ENCODE measurements around the gene ZNF248. TPM values are rescaled to one million over a fixed set of nuclear protein-coding genes. Genes with fewer than 3 reads are reported as not detected.

ZNF248 gene
- total RNA-seq, 2 donors from 2014 or later = 4.2 to 5.5 TPM

DNA sequence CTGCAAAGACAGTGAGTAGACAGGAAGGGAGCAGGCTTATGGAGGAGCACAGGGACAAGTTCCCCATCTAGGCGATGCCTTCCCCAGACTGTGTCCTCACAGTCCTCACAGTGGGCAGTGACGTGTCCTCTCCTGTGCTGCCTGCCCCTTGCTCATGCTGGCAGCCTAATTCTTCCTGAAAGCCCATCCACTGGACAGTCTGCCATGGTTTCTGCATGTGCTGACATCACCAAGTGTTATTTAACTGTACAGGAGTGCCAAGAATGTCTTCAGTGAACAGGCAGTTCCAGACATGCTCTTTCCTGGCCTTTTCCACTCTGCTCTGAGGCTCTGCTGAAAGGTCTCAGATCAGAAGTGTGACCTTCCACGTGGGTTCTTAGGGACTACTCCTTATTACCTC, 54.1 kb downstream of the ZNF248 start:
- H3K9me3 ChIP-seq (ENCODE audit: control insufficient read depth, low read length, poor library complexity, severe bottlenecking) = no peaks in the 10 kb centered on the region
- Mint-ChIP-seq H3K36me3 (ENCODE audit: low read depth) (no peaks in the 10 kb centered on the region), H3K27ac (no peak overlapping the region), H3K4me1 (no peaks in the 10 kb centered on the region), H3K4me3 (no peak overlapping the region), H3K27me3 (no peaks in the 10 kb centered on the region)
- ATAC-seq (no peak), DNase-seq (no peak)

DNA sequence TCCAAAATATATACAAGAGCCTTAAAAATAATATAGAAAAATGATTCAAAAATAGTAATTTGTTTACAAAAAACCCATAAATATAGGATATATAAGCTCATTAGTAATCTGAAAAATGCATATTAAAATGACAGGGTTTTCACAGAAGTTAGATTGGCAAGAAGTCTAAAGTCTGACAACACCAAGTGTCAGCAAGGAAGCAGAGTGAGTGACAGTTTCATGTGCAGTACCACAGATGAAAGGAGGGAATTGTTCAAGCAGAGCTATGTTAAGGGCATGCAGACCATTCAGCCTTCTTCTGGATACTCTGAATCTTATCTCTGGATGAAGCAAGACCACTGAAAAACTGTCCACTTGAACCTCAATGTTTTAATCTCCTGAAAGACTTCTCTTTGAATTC, 55.9 kb downstream of the ZNF248 start:
- no peak for ATAC-seq
- Mint-ChIP-seq H3K27ac (no peak overlapping the region), H3K27me3 (no peaks in the 10 kb centered on the region), H3K36me3 (ENCODE audit: low read depth) (no peaks in the 10 kb centered on the region), H3K4me3 (no peak overlapping the region), H3K4me1 (no peaks in the 10 kb centered on the region)
- no peaks in the 10 kb centered on the region for H3K9me3 ChIP-seq (ENCODE audit: control insufficient read depth, low read length, poor library complexity, severe bottlenecking)
- DNase-seq = no peak

DNA sequence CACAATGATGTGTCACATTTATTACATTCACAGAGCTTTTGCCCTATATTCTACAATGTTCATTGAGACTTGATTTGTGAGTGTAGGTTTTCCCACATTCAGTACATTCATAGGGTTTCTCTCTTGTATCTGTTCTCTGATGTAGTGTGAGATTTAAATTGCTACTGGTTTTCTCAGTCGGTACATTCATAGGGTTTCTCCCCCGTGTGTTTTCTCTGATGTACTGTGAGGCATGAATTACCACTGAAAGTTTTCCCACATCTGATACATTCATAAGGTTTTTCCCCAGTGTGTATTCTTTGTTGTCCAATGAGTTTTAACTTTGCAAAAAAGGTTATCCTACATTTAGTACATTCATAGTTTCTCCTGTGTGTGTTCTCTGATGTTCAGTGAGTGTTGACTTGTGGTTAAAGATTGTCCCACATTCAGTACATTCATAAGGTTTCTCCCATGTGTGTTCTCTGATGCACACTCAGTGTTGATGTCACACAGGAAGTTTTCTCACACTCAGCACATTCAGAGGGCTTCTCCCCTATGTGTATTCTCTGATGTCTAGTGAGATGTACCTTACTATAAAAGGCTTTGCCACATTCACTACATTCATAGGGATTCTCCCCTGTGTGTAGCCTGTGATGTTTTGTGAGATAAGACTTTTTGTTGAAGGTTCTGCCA, 63.0 kb downstream of the ZNF248 start:
- H3K27ac Mint-ChIP-seq = no peak overlapping the region

DNA sequence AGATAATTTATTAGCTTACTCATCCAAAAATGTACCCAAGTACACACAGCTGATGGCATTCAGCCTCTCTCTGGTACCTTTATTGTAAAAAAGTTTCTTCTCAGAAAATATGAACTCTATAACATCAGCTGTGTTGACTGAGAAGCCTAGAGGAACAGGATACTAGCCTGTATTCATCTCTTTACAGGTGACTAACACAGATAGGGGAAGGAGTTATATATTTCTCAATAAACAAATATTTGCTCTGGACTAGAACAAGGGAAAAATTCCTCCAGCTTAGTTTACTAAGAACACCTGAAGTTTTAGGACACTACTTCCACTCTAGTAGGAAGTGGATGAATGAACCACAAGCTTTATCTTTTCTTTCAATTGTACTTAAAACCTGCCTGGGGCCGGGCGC, 67.8 kb downstream of the ZNF248 start:
- Mint-ChIP-seq H3K27ac (no peak overlapping the region), H3K27me3 (no peaks in the 10 kb centered on the region), H3K36me3 (ENCODE audit: low read depth) (no peaks in the 10 kb centered on the region), H3K4me1 (no peaks in the 10 kb centered on the region), H3K4me3 (no peak overlapping the region)
- DNase-seq (no peak), ATAC-seq (no peak)
- H3K9me3 ChIP-seq (ENCODE audit: control insufficient read depth, low read length, poor library complexity, severe bottlenecking) = no peaks in the 10 kb centered on the region

More for the DNA sequence above, 63.0 kb downstream of the ZNF248 start:
- no peaks in the 10 kb centered on the region for H3K4me1 Mint-ChIP-seq
- H3K4me3 Mint-ChIP-seq = no peak overlapping the region
- DNase-seq = no peak
- no peaks in the 10 kb centered on the region for H3K27me3 Mint-ChIP-seq
- no peak for ATAC-seq
- H3K9me3 ChIP-seq (ENCODE audit: control insufficient read depth, low read length, poor library complexity, severe bottlenecking) = no peaks in the 10 kb centered on the region
- no peaks in the 10 kb centered on the region for H3K36me3 Mint-ChIP-seq (ENCODE audit: low read depth)

DNA sequence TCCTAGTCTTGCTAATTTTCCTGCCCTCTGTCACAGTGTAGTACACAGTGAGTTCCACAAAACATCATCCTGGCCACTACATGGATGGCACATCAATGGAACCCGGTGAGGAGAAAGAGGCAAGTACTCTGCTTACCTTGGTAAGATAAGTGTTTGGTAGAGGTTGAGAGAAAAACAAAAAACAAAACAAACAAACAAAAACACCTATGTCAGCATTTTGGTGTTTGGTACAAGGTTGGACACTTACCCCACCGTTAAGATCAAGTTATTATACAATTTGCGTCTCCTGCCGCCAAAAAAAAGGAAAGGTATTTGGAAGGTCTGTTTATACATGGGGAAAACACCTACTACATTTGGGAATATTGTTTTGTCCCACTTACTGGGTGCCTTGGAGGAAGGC, 72.7 kb downstream of the ZNF248 start:
- Mint-ChIP-seq H3K4me1 (no peaks in the 10 kb centered on the region), H3K36me3 (ENCODE audit: low read depth) (no peaks in the 10 kb centered on the region), H3K4me3 (no peak overlapping the region), H3K27ac (no peak overlapping the region), H3K27me3 (no peaks in the 10 kb centered on the region)
- no peak for ATAC-seq
- DNase-seq = no peak
- peaks cover 2% of the 10 kb centered on the region for H3K9me3 ChIP-seq (ENCODE audit: control insufficient read depth, low read length, poor library complexity, severe bottlenecking)

DNA sequence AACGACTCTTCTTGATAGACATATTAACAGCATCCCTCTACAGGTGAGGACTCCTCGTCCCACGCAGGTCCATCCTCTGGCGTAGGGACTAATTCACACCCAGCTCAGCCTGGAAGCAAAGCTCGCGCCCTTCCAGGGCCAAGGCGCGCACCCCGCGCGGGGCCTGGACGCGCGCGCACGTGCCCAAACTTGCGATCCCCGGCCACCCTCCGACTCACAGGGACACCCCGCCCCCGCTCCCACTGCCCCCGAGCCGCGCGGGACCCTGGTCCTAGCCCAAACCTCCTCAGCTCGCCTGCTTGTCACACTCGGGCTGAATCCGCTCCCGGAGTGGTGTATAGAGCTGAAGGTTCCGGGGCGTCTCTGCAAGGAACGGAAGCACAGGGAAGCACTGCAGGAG, 76.9 kb downstream of the ZNF248 start:
- Mint-ChIP-seq H3K36me3 (ENCODE audit: low read depth) (no peaks in the 10 kb centered on the region), H3K27me3 (no peaks in the 10 kb centered on the region), H3K4me1 (no peaks in the 10 kb centered on the region), H3K27ac (no peak overlapping the region), H3K4me3 (no peak overlapping the region)
- DNase-seq (no peak), ATAC-seq (no peak)
- H3K9me3 ChIP-seq (ENCODE audit: control insufficient read depth, low read length, poor library complexity, severe bottlenecking) = peaks cover 2% of the 10 kb centered on the region

DNA sequence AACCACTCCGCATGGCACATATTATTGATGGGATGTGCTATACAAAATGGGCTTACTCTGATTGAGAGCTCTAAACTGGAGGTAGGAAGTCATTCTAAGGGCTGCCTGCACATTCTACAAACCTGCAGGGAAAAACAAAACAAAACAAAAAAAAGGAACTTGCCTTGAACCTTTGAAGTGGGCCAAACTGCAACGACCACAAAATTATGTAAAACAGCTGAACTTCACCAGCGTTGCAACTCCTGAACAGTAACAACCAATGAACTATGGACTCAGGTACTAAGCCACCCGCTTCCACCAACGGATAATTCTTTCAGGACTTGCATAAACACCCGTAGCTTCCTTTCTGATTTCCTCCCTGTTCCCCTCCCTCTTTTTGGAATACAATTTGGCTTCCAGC, 80.4 kb downstream of the ZNF248 start:
- no peaks in the 10 kb centered on the region for H3K27me3 Mint-ChIP-seq
- DNase-seq (no peak), ATAC-seq (no peak)
- peaks cover 2% of the 10 kb centered on the region for H3K9me3 ChIP-seq (ENCODE audit: control insufficient read depth, low read length, poor library complexity, severe bottlenecking)
- no peaks in the 10 kb centered on the region for H3K4me1 Mint-ChIP-seq
- H3K27ac Mint-ChIP-seq = no peak overlapping the region
- no peak overlapping the region for H3K4me3 Mint-ChIP-seq
- H3K36me3 Mint-ChIP-seq (ENCODE audit: low read depth) = no peaks in the 10 kb centered on the region

DNA sequence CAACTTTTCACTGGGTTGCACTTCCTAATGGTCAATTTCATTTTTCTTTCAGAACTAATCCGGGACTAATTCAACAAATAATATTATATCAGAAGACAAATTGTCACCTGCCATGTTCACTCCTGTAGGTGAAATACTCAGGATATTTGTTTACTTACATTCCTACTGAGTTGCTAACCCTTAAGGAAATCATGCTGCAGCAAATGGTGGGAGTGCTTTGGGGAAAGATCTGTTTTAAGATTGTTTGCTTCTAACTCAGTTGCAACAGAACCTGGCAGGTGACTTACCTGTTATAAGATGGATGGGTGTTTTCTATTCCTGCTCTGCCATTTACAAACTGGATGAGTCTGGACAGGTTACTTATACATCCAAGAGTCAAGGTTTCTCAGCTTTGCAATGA, 81.8 kb downstream of the ZNF248 start:
- H3K9me3 ChIP-seq (ENCODE audit: control insufficient read depth, low read length, poor library complexity, severe bottlenecking) = no peaks in the 10 kb centered on the region
- Mint-ChIP-seq H3K27me3 (no peaks in the 10 kb centered on the region), H3K4me1 (no peaks in the 10 kb centered on the region), H3K4me3 (no peak overlapping the region), H3K36me3 (ENCODE audit: low read depth) (no peaks in the 10 kb centered on the region), H3K27ac (no peak overlapping the region)
- ATAC-seq (no peak), DNase-seq (no peak)

DNA sequence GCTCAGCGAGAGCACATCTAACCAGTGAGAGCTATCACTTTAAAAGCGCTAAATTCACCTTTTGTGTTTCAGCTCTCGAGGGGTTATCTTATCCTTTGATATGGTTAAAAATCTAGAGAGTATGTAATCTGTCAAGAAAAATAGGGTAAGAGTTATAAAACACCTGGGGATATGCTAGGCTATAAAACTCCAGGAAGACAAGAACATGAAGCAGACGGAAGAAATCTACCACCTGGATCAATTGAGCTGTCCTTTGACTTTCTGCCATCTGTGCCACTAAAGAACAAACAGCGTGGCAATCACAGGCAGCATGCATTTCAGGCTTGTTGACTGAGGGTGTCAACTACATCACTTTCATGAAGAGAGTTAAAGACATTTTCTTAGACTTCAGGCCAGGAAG, 83.1 kb downstream of the ZNF248 start:
- Mint-ChIP-seq H3K27ac (no peak overlapping the region), H3K4me1 (no peaks in the 10 kb centered on the region), H3K27me3 (no peaks in the 10 kb centered on the region), H3K36me3 (ENCODE audit: low read depth) (no peaks in the 10 kb centered on the region), H3K4me3 (no peak overlapping the region)
- H3K9me3 ChIP-seq (ENCODE audit: control insufficient read depth, low read length, poor library complexity, severe bottlenecking) = no peaks in the 10 kb centered on the region
- ATAC-seq (no peak), DNase-seq (no peak)

DNA sequence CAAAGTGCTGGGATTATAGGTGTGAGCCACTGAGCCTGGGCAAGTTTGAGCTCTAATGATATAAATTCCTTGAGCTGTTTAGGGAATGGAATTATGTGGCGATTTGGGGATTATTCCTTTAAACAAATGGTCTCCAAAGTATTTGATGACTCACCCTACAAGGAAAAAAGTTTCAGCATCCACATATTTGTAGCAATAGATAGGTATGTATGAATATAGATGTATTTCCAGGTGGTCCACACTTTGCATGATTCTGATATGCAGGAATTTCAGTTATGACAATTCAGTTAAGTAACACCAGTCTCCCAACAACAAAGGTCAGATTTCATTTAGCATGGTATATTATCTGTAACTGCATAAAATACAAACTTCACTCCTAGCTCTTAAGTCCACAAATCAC, 92.2 kb downstream of the ZNF248 start:
- H3K27ac Mint-ChIP-seq = no peak overlapping the region
- no peaks in the 10 kb centered on the region for H3K4me1 Mint-ChIP-seq
- ATAC-seq (no peak), DNase-seq (no peak)
- no peak overlapping the region for H3K4me3 Mint-ChIP-seq
- no peaks in the 10 kb centered on the region for H3K9me3 ChIP-seq (ENCODE audit: control insufficient read depth, low read length, poor library complexity, severe bottlenecking)
- no peaks in the 10 kb centered on the region for H3K36me3 Mint-ChIP-seq (ENCODE audit: low read depth)
- no peaks in the 10 kb centered on the region for H3K27me3 Mint-ChIP-seq

DNA sequence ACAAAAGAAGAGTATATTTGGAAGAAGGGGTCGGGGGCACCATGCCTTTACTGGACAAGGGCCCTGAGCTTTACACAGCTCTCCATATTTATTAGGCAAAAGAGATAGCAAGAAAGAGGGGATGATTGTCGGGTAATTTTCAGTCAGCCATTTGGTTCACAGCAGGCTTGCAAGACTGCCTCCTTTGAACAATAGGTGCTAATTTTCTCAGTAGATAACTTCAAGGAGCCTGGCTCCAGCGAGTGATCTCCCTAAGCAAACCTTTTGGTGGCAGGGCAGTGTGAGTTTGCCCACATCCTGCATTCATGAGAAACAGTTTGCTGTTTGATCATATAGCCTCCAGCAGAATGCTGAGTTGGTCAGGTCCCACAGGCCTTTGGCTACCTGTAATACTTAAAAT, 94.3 kb downstream of the ZNF248 start:
- H3K27ac Mint-ChIP-seq = no peak overlapping the region
- H3K4me3 Mint-ChIP-seq = no peak overlapping the region
- H3K9me3 ChIP-seq (ENCODE audit: control insufficient read depth, low read length, poor library complexity, severe bottlenecking) = no peaks in the 10 kb centered on the region
- no peaks in the 10 kb centered on the region for H3K36me3 Mint-ChIP-seq (ENCODE audit: low read depth)
- DNase-seq = no peak
- no peak for ATAC-seq
- no peaks in the 10 kb centered on the region for H3K27me3 Mint-ChIP-seq
- H3K4me1 Mint-ChIP-seq = no peaks in the 10 kb centered on the region

DNA sequence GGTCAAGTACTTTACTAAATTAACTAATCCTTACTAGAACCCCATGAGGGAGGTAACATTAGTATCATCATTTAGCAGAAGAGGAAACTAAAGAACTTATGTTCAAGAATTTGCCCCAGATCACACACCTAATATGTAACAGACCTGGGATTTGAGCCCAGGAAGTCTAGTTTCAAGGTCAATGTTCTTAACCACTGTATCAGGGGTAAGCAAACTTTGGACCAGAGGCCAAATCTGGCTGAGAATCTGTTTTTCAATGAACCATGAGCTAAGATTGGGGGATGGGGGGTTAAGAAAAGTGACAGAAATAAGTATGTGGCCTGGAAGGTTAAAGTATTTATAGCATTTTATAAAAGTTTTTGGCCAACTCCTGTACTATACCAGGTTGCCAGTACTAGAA, 95.1 kb downstream of the ZNF248 start:
- H3K9me3 ChIP-seq (ENCODE audit: control insufficient read depth, low read length, poor library complexity, severe bottlenecking) = no peaks in the 10 kb centered on the region
- ATAC-seq (no peak), DNase-seq (no peak)
- H3K27ac Mint-ChIP-seq = no peak overlapping the region
- no peaks in the 10 kb centered on the region for H3K27me3 Mint-ChIP-seq
- no peak overlapping the region for H3K4me3 Mint-ChIP-seq
- no peaks in the 10 kb centered on the region for H3K4me1 Mint-ChIP-seq
- no peaks in the 10 kb centered on the region for H3K36me3 Mint-ChIP-seq (ENCODE audit: low read depth)

DNA sequence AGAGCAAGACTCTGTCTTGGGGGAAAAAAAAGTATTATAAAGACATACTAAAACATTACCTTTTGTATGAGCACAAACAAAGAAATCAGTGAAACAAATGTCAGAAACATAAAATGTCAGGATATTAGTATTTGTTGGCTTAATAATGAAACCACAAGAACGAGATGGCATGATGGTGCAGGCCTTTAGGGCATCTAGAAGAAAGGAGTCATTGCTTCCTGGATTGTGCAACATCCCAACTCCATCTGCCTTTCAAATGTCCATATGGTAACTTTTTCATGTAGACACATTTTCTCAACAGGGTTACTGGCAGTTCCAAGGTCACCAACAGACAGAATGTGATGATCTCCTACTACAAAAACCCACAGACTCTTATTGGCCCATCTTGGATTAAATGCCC, 96.6 kb downstream of the ZNF248 start:
- no peaks in the 10 kb centered on the region for H3K9me3 ChIP-seq (ENCODE audit: control insufficient read depth, low read length, poor library complexity, severe bottlenecking)
- Mint-ChIP-seq H3K4me3 (no peak overlapping the region), H3K27me3 (no peaks in the 10 kb centered on the region), H3K4me1 (no peaks in the 10 kb centered on the region), H3K36me3 (ENCODE audit: low read depth) (no peaks in the 10 kb centered on the region), H3K27ac (no peak overlapping the region)
- DNase-seq = no peak
- no peak for ATAC-seq

DNA sequence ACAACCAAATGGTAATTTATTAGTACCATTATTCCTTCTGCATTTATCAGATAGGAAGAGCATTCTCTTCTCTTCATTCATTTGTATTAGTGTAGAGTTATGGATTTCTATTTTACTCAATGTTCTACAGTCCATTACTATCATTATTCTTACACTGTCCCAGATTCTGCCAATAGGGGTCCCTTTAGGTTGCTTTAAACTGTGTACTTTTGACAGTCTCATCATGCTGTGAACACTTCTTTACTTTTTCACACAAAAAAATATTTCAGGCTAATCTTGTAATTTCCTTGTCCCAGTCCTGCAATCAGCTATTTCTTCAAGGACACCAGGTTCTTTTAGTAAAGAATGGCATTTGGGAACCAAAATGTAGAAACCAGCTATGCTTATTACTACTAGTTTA, 99.3 kb downstream of the ZNF248 start:
- Mint-ChIP-seq H3K36me3 (ENCODE audit: low read depth) (no peaks in the 10 kb centered on the region), H3K27me3 (no peaks in the 10 kb centered on the region), H3K27ac (no peak overlapping the region), H3K4me3 (no peak overlapping the region), H3K4me1 (no peaks in the 10 kb centered on the region)
- DNase-seq (no peak), ATAC-seq (no peak)
- no peaks in the 10 kb centered on the region for H3K9me3 ChIP-seq (ENCODE audit: control insufficient read depth, low read length, poor library complexity, severe bottlenecking)
